HG02798 (cell line): Measurements from ENCODE around the gene ATXN3.

ENCODE experiments used
- ATAC-seq: cut with Tn5 transposase; IDR thresholded peaks from one replicate; pipeline ENCODE4 v1.9.1; 2021; ENCODE audit warnings: mild to moderate bottlenecking; ENCODE audit not compliant: unreplicated experiment, poor library complexity

ATXN3 gene

DNA sequence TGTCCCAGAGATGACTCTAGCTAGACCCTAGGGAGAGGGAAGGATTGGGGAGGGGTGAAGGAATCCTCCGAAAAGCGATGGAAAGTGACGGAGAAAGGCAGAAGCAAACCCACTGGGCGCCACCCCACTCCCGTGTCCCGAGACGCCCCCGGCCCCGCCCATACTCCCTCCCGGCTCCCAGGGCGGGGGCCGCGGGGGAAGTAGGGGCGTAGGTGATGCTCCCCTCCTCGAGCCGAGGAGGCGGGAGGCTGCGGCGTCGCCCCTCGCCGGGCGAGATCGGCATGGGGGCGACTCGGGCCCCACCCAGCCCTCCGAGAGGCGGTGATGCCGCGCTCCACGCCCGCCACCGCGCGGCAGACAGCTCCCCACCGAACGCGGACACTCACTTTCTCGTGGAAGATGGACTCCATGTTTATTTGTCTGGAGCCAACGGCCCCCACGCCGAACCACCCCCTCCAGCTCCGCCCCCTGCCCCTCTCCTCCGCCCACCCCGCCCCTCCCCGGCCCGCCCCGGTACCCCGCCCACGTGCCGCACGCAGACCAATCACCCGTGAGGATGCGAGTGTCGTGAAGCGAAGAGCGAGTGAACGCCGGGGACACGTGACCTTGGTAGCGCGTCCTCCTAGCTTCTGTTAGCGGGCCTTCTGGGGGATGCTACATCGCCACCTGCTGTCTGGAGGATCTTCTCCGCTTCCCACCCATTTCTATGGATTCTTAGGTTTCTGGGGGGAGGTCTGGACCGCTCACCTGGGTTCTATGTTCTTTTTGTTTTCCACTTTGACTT is at the start of gene ATXN3:
Gene ATXN3, minus strand, starts transcription at position 440 of the 784 bp plus-strand sequence. Its CDS starts 30 bp downstream, at position 410.
- peak; percentile 94 for ATAC-seq

DNA sequence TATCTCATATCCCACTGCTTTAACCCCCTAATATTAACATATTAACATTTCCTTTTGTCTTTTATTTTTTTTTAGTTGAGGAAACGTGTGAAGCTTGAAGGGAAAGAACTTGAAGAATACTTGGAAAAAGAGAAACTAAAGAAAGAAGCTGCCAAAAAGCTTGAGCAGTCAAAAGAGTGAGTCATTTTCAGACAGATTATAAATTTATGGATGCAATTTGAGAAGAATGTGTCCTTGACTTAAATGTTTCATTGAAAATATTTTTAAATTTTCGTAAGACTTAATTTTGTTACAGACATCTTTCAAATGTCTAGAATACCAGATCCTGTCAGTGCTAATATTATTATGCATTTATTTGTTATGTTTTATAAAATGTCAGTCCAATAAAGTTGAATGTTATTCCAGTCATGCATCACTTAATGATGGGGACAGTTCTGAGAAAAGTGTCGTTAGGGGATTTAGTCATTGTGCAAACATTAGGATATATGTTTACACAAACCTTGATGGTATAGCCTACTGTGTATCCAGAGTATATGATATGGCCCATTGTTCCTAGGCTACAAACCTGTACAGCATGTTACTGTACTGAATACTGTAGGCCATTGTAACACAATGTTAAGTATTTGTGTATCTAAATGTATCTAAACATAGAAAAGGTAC is 48.0 kb upstream of the ATXN3 start:
- no peak for ATAC-seq

DNA sequence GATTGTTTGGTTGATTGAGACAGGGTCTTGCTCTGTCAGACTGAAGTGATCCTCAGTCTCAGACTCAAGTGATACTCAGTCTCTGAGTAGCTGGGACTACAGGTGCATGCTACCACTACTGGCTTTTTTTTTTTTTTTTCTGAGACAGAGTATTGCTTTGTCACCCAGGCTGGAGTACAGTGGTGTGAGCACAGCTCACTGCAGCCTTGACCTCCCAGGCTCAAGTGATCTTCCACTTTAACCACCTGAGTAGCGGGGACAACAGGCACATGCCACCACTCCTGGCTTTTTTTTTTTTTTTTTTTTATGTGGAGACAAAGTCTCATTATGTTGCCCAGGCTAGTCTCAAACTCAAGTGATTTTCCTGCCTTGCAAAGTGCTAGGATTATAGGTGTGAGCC is 47.2 kb upstream of the ATXN3 start:
- no peak for ATAC-seq

DNA sequence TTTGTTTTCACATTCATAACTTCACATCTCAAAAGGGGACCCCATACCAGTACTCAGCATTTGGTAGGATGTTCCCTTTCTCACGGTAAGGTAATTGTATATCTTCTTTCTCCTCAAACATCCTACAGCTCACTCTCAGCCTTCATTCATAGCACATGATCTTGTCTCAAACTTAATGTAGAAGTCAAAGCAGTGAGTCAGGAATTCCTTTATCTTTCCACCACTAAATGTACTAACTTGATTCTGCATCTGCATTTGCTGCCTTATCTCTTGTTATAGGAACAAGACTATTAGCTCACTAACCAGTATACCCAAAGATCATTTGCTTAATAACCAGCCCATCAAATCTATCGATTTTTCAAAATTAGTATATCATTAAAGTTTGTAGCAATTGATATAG is 38.3 kb upstream of the ATXN3 start:
- no peak for ATAC-seq

DNA sequence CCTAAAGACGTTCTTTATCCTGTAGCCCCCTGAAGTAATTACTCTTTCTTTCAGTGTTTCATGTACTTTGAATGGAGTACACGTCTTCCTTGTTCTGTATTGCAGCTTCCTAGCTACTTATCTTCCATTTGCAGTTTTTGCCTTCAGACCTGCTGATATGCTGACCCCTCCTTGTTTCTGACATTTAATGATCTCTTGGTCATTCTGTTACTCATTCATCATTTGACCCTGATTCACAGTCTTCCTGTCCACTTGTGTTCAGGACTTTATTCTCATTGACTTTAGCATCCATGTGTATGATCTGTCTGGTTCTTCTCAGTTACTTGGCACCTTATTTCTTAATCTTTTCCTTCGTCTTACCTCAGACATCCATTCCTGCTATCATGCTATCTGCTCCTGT is 37.6 kb upstream of the ATXN3 start:
- ATAC-seq, result no peak

DNA sequence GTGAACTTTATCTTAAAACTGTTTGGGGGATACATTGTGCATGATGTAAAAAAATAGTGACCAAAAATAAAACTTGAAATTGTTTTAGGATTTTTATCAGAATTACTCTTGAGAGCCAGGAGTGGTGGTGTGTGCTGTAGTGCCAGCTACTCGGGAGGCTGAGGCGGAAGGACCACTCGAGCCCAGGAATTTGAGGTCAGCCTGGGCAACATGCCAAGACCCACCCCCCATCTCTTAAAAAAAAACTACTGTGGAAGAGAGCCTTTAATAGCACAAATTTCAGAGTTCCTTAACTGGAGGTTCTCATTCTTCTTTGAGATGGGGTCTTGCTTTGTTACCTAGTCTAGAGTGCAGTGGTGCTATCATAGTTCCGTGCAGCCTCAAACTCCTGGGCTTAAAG is 36.9 kb upstream of the ATXN3 start:
- no peak for ATAC-seq

DNA sequence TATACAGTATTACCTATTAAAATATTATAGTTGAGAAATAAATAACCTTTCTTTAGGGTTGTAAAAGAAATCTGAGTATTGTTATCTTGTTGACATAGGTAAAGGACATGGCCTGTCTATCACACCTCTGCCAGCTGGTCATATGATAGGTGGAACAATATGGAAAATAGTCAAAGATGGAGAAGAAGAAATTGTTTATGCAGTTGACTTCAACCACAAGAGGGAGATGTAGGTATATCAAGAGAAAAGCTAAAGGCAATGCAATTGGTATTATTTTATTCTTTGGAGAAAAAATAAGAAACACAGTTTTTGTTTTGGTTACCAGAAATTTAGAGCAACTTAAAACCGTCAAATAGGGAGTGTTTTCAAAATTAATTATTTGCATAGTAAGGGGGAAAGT is 28.9 kb upstream of the ATXN3 start:
- no peak for ATAC-seq

DNA sequence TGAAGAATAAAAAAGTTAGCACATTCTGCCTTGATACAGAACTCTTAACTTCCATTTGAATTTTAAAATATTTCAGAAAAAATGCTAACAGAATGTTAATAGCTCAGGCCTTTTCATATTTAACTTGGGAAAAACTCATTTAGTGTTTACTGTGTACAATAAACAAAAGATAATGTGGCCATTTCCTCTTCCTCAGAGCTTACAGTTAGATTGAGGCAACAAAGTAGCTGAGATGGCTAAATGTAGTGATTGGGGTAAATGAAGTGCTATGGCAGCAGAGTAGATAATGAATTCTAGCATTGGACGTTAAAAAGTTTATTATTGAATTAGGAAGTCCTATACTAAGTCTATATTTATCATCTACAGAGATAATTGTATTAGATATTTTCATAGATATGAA is 28.1 kb upstream of the ATXN3 start:
- ATAC-seq, result no peak

DNA sequence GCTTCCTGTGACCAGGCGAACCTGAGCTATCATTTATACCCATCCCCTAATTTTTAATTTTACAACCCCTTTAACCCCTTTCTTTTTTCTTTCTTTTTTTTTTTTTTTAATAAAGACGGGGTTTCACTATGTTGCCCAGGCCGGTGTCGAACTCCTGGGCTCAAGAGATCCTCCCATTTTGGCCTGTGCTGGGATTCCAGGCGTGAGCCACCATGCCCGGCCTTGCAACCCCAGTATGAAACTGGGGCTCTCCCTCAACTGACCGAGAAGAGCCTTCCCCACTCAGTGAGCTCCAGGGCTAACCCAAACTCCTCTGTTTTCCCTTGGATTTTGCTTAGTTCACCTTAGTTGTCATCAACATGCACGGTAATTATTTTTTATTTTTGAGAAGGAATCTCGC is 16.4 kb upstream of the ATXN3 start:
- no peak for ATAC-seq

DNA sequence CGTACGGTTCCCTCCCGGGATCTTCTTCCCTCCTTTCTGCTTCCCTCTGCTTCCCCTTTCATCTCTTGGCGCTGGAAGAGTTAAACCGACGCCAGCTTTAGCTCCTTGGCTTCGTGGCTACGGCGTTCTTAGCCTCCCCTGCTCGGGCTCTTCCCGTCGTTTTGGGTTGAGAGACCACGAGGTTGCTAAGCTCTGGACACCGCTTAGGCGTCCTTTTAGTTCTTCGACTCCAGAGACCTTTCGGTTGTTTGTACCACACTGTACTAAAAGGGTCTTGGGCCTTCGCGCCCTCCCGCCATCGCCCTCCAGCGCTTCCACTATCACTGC is 15.9 kb upstream of the ATXN3 start:
- ATAC-seq, result no peak

DNA sequence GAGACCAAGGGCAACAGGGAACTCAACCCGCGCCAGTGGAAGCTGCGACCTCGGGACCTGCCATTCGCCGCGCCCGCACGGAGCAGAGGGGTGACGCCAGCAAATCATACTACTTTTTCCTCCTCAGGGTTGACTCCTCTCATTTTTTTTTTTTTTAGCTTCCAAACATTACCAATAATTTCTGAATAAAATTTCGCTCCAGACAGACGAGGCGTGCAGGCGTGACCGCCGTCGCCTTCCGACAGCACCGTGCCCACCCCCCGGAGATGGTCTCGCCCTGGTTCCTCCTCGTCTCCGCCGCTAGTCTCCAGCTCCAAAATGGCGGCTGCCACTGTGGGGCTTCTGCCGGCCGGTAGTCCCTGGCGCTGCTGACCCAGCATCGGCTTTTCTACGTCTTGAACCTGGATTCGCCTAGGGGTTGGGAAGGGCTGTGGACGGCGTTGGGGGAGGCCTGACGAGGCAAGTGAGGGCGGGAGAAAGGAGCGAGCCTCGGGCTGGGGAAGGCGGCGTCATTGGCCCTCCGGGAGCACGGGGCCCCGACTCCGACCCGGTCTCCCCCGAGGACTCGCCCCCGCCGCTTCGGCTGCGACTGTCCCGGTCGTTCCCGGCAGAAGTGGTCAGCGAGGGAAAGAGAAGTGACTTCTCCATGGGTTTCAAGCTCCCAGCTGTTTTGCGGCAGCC is 15.4 kb upstream of the ATXN3 start, which contains the start of the genes CPSF2 and NDUFB1:
Gene CPSF2, plus strand, starts transcription at position 300 of the 681 bp plus-strand sequence. CDS start 9,016 bp downstream, outside the sequence.
Gene NDUFB1, minus strand, starts transcription at position 37 of the 681 bp plus-strand sequence. CDS start 4,069 bp downstream, outside the sequence.
- peak; percentile 87 for ATAC-seq

DNA sequence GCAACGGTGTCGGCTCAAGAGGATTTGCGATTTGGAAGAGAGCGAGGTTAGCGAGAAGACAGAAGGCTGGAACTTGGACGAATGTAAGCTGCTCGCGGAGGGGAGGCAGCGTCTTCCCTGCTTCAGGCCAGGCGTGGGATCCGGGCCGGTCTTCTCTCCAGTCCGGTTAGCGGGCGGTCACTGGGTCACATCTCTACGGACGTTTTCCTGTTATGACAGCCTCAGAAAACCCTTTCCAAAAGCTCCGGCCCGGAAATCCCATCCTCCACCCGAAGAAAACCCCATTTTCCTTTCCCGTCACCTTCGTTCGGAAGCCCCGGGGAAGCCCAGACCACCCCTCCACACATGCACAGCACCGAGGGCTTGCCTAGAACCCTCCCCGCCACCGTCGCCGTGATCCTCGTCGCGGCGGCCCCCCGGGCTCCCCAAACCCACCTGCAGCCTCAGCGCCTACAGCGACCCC is 14.9 kb upstream of the ATXN3 start:
- peak; percentile 23 for ATAC-seq

DNA sequence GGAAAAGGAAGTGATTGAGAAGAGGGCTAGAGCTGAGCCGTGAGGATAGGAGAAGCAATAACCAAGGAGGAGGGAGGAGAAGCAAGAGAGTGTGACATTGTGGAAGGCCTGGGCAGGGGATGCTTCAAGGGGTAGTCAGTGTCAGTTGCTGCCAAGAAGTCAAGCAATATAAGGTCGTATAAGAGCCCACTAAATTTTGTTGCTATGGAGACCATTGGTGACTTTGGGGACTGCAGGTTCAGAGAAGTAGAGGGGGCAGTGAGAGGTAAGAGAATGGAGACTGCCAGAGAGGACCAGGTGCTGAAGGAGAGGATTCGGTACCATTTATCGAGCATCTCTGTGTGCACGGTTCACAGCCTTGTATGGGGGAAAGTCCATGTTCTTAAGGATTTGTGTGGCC is 3.1 kb upstream of the ATXN3 start:
- no peak for ATAC-seq

DNA sequence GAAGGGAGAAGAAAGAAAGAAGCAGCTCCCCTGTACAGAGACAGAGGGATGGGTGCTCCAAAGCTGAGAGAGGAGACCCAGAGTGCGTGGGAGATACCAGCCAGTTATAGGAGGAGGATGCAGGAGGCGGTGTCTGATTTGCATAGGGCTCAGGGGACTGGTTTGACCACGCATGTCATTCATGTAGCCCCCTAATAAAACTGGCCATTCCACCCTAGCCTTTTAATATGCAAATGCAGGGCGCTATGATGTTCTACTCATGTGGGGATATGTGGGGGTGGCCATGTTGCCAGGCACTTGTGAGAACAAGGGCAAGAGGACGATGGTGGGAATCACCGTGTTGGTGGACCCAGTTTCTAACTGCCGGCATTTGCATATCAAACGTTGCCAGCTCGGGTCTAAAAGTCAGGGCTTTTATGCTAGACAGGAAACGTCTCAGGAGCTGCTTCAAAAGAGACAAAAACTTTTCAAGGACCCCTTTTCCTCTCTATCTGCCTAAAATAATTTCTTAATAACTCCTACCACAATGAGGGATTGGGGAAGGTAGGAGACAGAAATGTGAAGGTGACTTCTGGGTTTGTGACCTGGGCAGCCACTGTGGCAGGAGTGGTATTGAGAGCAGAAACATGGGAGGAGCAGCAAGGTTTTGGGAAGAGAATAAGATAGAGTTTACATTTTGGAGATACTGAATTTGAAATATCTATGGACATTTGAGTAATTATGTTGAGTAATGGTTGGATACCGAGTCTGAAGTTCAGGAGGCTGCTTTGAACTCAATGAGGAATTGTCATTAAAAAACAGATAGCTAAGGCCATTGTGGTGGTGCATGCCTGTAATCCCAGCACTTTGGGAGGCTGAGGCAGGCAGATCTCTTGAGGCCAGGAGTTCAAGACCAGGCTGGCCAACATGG is 2.2 kb upstream of the ATXN3 start:
- ATAC-seq, result no peak

DNA sequence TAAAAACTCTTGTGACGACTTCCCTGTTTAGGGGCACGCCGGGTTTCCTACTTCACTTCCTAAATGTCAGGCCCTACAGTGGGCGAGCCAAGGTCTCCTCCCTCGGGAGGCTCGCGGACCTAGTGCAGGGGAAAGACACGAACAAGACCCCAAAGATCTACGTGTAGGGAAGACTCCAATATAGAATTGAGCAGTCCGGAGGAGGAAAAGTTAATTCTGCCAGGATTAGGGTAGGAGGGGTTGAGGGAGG is 564 bp downstream of the ATXN3 start:
- ATAC-seq, result no peak

DNA sequence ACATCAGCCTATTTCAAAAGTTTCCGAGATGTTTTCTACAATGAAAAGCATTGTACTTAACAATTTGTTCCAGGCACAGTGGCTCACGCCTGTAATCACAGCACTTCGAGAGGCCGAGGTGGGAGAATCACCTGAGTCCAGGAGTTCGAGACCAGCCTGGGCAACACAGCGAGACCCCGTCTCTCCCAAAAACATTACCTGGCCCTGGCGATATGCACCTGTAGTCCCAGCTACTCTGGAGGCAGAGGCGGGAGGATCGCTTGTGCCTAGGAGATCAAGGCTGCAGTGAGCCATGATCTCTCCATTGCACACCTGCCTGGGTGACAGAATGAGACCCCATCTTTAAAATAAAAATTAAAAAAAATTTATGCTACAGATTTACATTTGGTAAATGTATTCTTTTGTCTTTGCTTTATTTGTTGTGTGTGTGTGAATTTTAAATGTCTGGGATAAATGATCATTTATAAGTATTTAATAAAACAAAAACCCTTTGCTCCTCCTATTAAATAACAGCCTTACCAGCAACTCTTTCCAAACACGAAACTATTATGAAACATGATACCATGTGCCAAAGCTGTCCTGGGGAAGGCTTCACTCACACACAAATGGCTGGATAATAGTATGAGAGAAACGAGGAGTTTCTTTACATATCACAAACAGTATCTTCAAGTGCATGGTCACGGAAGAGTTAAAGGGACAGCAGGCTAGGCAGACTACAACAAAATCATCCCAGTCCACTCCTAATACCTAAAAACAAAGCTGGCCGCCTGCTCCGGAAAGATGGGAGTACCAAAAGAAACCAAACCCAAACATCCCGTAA is 1.1 kb downstream of the ATXN3 start:
- no peak for ATAC-seq

DNA sequence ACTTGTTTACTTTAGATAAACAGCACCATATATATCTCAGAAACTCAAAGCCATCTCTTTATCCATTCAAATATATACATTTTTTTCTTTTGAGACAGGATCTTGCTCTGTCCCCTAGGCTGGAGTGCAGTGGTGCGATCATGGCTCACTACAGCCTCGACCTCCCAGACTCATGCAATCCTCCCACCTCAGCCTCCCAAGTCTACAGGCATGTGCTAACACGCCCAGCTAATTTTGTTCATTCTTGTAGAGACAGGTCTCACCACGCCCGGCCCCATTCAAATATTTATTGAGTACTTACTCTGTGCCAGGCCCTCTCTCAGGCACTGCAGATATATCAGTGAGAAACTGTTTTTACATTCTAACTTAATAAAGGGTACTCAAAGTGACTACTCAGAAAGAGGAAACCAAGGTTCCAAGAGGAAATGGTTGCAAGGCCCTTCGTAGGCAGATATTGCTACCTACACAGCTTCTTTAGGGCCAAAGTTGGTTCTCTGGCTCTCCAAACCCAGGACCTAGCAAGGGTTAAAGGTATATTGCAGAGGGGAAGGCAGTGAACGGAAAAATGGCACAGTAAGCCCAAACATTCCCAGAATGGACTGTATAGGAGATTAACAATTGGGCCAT is 2.9 kb downstream of the ATXN3 start:
- no peak for ATAC-seq

DNA sequence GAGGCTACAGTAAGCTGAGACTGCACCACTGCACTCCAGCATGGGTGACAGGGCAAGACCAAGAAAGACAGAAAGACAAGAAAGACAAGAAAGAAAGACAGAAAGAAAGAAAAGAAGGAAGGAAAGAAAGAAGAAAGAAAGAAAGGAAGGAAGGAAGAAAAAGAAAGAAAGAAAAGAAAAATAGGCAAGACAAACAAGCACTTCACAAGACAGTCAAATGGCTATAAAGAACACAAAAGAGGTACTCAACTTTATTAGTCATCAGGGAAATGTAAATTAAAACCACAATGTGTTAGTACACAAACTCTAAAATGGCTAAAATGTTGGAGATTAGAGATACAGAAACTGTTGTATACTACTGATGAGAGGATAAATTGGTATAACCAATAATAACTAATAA is 6.6 kb downstream of the ATXN3 start:
- ATAC-seq, result no peak

DNA sequence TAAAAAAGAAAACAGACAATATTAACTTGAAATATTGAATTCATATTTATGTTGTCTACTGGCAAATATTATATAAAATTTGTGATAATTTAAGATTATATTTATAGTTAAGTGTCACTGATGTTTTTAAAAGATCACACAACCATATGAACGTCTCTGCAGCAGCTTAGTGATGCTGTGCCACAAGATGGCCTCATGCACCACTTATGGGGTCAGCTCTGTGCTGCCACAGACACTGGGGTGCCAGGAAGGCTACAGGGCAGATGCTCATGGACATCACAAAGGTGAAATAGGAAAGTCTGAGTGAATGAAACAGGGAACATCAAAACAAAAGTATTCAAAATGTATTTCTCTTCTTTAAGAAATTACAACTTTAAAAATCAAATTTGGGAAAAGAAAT is 13.1 kb downstream of the ATXN3 start:
- ATAC-seq, result no peak
